Kidney (tissue), 14 donors: ENCODE results near the gene CHAF1A. TPM values are rescaled to one million over a fixed set of nuclear protein-coding genes. Genes with fewer than 3 reads are reported as not detected.
A peak's percentile ranks its signal among the peaks of the same experiment; 100 is the strongest.

Experiments
- DNase-seq, 5 donors: peaks; one replicate each; pipeline ENCODE4 v3.0.0-alpha.2; 2013 to 2020
- FAIRE-seq: peaks from 2 replicates; lab custom pipeline; 2012; peaks lifted over from hg19 to GRCh38; lab: Jason Lieb, UNC
- H3K27ac ChIP-seq, 2 donors: one replicate each; pipeline ENCODE4 v1.7.0; 2013; ENCODE audit warnings: low read depth in 2 of 2, low read length in 2 of 2, inconsistent platforms in 1 of 2
- H3K27me3 ChIP-seq: one replicate; pipeline ENCODE4 v1.7.1; 2013; ENCODE audit warnings: low read length, inconsistent platforms; ENCODE audit not compliant: control insufficient read depth, insufficient read depth
- H3K36me3 ChIP-seq, 3 donors: one replicate each; pipeline versions ENCODE4 v1.7.0 to v1.7.1; 2013; ENCODE audit warnings: low read length in 3 of 3, control low read depth in 1 of 3, inconsistent platforms in 1 of 3; ENCODE audit not compliant: insufficient read depth in 3 of 3, control insufficient read depth in 2 of 3
- H3K4me1 ChIP-seq, 3 donors: one replicate each; pipeline versions ENCODE4 v1.7.0 to v1.7.1; 2013; ENCODE audit warnings: low read length in 3 of 3, inconsistent platforms in 1 of 3, low read depth in 1 of 3; ENCODE audit not compliant: control insufficient read depth in 2 of 3, insufficient read depth in 2 of 3
- H3K4me3 ChIP-seq, 3 donors: one replicate each; pipeline versions ENCODE4 v1.7.0 to v1.8.1; 2013; ENCODE audit warnings: low read length in 3 of 3, control low read depth in 1 of 3, inconsistent platforms in 1 of 3
- H3K9ac ChIP-seq, 3 donors: one replicate each; pipeline versions ENCODE4 v1.7.0 to v1.7.1; 2013; ENCODE audit warnings: low read length in 3 of 3, control low read depth in 1 of 3, inconsistent platforms in 1 of 3
- H3K9me3 ChIP-seq, 3 donors: one replicate each; pipeline versions ENCODE4 v1.7.0 to v1.7.1; 2013; ENCODE audit warnings: low read length in 3 of 3, control low read depth in 1 of 3, inconsistent platforms in 1 of 3; ENCODE audit not compliant: control insufficient read depth in 2 of 3, insufficient read depth in 1 of 3
- CTCF ChIP-seq: IDR thresholded peaks from 3 replicates; pipeline ENCODE4 v1.5.1; 2012; ENCODE audit warnings: mild to moderate bottlenecking, moderate library complexity, borderline replicate concordance; ENCODE audit not compliant: insufficient read depth; ENCODE audit errors: extremely low read depth
- intact Hi-C: fragments of 100-400 bp; cut with DNase I; formaldehyde crosslinking; loops from one replicate; pipeline ENCODE4 v1.11.1; 2022
- polyA plus RNA-seq: library from polyadenylated mRNA; stranded (reverse); fragments of 350-450 nt; fragmentation: Illumina TruSeq; extraction: RNeasy Lipid Tissue Mini Kit (QIAGEN cat#74804); gene quantifications from one replicate; pipeline ENCODE4 v1.2.3, GENCODE V29; 2014; ENCODE audit warnings: low read depth, low replicate concordance; ENCODE audit not compliant: insufficient read depth
- total RNA-seq: library from RNA; stranded (reverse); fragmentation: NEBNext Ultra II Directional; extraction: Animal tissue kit (Norgen Biotek cat#: 25700); gene quantifications from one replicate; pipeline ENCODE4 v1.2.1, GENCODE V29; 2021
- donor health status: control.
- donor health status: control.
- donor health status: control.
- donor health status: control.
- donor health status: control.
- donor health status: DM: yes; HTN: yes; CAD: no.
- donor health status: Normal renal cell carcinoma (clear cell type).

CHAF1A gene
- total and polyA plus RNA-seq, 2 donors from 2014 or later, result 2.7 to 10.0 TPM

GRCh38 chr19:4376671-4376990 lies 25.8 kb upstream of the CHAF1A start:
- H3K4me3 ChIP-seq, result no peak overlapping the region
- H3K27me3 ChIP-seq, result no peaks in the 10 kb centered on the region
- H3K4me1 ChIP-seq, result peaks cover 0 to 68% (median 42%) of the 10 kb centered on the region in 3 donors
- no peak for TF ChIP-seq CTCF
- intact Hi-C loops, result no loop called here
- FAIRE-seq, result no peak
- DNase-seq, result no peak
- no peaks in the 10 kb centered on the region for H3K9me3 ChIP-seq
- H3K36me3 ChIP-seq, result no peaks in the 10 kb centered on the region
- peak overlapping the region; percentile 32 to 64 for H3K27ac ChIP-seq
- H3K9ac ChIP-seq, result peak overlapping the region in 1 of 3 donors; percentile 26

DNA sequence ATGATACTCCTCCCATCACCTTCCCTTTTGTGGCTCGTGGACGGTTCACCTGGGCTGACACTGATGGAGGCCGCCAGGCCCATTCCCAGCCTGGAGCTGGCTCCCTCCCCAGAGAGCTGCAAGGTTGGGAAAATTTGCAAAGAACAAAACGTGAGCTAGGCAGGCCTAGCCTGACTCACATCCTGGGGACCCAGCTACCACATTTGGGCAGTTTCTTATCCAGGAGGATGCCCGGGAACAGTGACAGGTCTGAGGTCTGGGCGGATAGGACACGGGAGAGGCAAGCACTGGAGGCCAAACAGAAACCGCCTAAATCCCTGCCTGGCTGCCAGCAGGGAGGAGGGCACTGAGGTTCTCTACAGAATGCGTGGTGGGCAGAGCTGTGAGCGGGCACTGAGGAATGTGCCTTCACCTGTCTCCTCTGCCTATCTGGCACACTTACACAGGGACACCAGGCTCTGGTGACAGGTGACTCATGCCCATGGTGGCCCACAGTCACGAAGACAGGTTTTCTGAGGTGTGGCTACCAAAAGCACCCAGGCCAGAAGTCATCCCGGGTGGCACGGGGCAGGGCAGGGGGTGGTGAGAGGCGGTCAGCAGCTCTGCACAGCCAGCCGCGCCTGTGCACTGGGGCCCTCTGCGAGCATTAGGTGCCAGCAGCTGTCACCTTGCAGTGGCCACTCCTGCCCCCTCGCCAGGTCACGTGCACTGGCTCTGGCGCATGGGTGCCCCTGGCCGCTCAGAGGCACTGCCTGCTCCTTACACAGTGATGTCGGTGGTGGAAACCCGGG lies 25.3 kb upstream of the CHAF1A start:
- no peak overlapping the region for H3K4me3 ChIP-seq
- H3K36me3 ChIP-seq, result no peaks in the 10 kb centered on the region
- H3K27me3 ChIP-seq, result no peaks in the 10 kb centered on the region
- peaks cover 0 to 66% (median 40%) of the 10 kb centered on the region in 3 donors for H3K4me1 ChIP-seq
- no peak for FAIRE-seq
- no peaks in the 10 kb centered on the region for H3K9me3 ChIP-seq
- intact Hi-C loops, result no loop called here
- TF ChIP-seq CTCF, result no peak
- no peak overlapping the region for H3K9ac ChIP-seq
- peak overlapping the region in 1 of 2 donors; percentile 23 for H3K27ac ChIP-seq
- DNase-seq, result peak in 2 of 5 donors; percentile 38 to 73

DNA sequence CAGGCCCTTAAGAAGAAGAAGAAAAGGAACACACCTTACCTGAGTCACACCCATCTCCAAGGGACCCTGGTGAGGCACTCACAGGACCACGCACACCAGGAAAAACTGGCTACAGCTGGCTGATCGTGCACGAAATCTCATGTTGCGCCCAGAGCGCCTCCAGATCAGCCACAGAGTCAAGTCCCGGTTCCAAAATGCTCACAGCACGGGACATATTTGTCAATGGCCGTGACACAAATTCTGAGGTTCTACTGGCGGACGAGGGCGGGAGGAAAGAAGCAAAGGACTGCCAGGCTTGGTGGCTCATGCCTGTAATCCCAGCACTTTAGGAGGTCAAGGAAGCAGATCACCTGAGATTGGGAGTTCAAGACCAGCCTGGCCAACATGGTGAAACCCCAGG lies 23.6 kb upstream of the CHAF1A start:
- no peak for FAIRE-seq
- intact Hi-C loops, result no loop called here
- Histone ChIP-seq H3K4me3 (no peak overlapping the region), H3K27ac (peak overlapping the region in 1 of 2 donors; percentile 54), H3K4me1 (peaks cover 0 to 56% (median 26%) of the 10 kb centered on the region in 3 donors), H3K36me3 (peaks cover 0 to 6% (median 2%) of the 10 kb centered on the region in 3 donors), H3K27me3 (no peaks in the 10 kb centered on the region), H3K9me3 (no peaks in the 10 kb centered on the region), H3K9ac (no peak overlapping the region)
- no peak for TF ChIP-seq CTCF
- DNase-seq, result no peak
